ENCODE results near the gene HOXA9.

- no peak for TF ChIP-seq CTCF (IDR thresholded peaks at IDR 0.05)
- TF ChIP-seq EP300 (IDR thresholded peaks at IDR 0.05) = no peak
- TF ChIP-seq POLR2AphosphoS5 (IDR thresholded peaks at IDR 0.05) = peak in 1 of 2 donors; percentile 79
- TF ChIP-seq POLR2A (IDR thresholded peaks at IDR 0.05) = no peak
These were observed 17.1 kb downstream of the HOXA9 start for GRCh38 chr7:27148031-27148755.
